NB4 (cell line): ENCODE measurements around the gene GPR17.

Experiments
- DNase-seq: peaks from one replicate; pipeline ENCODE4 v3.0.0; 2010; ENCODE audit warnings: low read depth
- H3K4me3 ChIP-seq: one replicate; pipeline ENCODE4 v1.5.1; 2011; ENCODE audit warnings: mild to moderate bottlenecking, low read depth, low read length, moderate library complexity
- MYC ChIP-seq: IDR thresholded peaks from 2 replicates; pipeline ENCODE4 v1.6.1; 2011; ENCODE audit warnings: low read depth, low read length
- POLR2A ChIP-seq: IDR thresholded peaks from 2 replicates; pipeline ENCODE4 v1.6.1; 2011; ENCODE audit warnings: mild to moderate bottlenecking; ENCODE audit not compliant: insufficient read length; ENCODE audit errors: extremely low read depth
- TF ChIP-seq, protein P1 (sequence below): IDR thresholded peaks from 2 replicates; pipeline ENCODE4 v1.6.1; 2011; ENCODE audit warnings: low read depth, low read length
- TF ChIP-seq, protein P2 (sequence below): IDR thresholded peaks from one replicate; pipeline ENCODE4 v1.5.1; 2012; ENCODE audit warnings: low read depth, low read length

Gene GPR17

DNA sequence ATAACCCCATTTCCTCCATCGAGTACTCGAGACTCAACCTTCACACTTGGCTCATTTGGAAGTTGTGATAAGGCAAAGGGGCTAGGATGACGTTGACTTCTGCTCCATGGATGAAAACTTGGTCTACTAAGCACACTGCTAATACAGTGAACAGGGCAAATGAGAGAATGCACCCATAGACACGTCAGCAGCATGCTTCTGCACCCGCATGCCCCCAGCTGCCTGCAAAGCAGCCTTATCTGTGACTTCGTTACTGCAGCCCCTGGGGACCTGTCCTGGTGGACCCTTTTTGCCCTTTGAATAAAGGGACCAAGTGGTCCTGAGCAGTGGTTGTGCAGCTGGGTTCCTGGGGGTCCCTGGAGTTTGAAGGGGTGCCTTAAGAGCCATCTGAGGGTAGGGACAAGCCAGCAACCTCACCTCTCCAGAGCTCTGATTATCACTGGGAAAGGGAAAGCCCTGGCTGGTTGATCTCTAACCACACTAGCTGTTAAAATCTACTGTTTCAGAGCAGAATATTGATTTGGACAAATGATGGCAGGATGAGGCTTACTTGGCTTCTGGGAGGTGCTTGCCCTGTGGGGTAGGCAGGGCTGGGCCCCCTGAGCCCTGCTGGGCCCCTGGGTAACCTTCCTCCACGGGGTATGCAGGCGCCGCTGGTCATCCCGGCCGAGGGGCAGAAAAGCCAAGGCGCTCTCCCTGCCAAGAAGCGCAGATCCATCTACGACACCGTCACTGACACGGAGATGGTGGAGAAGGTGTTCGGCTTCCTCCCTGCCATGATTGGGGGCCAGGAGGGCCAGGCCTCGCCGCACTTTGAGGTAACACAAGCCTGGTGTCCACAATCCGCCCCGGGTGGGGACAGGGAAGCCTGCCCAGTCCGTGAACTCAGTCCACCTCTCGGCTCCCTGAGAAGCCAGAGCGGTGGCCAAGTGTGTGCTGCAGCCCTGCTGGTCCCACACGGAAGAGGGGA lies 37.6 kb upstream of the GPR17 start:
- no peak overlapping the region for H3K4me3 ChIP-seq
- no peak for DNase-seq
- no peak for TF ChIP-seq MYC
- no peak for TF ChIP-seq POLR2A
- TF ChIP-seq, protein P1, sequence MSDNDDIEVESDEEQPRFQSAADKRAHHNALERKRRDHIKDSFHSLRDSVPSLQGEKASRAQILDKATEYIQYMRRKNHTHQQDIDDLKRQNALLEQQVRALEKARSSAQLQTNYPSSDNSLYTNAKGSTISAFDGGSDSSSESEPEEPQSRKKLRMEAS = no peak

DNA sequence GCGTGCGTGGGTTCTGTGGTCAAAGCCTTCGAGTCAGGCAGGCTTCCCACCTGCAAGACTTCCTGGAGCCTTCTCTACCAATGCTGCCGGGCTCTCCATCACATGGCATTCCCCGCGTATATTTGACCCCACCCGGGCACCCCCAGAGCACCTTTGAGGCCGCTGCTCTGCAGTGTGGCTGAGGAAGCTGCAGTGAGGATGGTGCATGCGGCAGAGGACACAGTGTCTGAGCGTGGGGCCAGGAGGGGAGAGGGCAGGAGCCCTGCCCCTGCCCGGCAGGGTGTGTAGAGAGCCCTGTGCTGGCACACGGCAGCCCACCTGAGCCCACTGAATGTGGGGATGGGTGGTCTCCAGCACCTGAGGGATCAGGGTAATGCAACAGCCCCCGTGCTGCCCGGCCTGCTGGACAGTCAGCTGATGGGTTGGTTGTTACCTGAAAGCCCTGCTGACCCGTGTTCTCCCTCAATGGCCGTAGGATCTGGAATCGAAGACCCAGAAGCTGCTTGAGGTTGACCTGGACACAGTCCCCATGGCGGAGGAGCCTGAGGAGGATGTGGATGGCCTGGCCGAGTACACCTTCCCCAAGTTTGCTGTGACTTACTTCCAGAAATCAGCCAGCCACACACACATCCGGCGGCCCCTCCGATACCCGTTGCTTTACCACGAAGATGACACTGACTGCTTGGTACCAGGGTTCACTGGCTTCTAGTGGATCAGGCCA lies 36.8 kb upstream of the GPR17 start:
- no peak for DNase-seq
- no peak overlapping the region for H3K4me3 ChIP-seq
- TF ChIP-seq POLR2A (no peak), MYC (no peak)
- TF ChIP-seq, protein P1 = no peak
- TF ChIP-seq, protein P2, sequence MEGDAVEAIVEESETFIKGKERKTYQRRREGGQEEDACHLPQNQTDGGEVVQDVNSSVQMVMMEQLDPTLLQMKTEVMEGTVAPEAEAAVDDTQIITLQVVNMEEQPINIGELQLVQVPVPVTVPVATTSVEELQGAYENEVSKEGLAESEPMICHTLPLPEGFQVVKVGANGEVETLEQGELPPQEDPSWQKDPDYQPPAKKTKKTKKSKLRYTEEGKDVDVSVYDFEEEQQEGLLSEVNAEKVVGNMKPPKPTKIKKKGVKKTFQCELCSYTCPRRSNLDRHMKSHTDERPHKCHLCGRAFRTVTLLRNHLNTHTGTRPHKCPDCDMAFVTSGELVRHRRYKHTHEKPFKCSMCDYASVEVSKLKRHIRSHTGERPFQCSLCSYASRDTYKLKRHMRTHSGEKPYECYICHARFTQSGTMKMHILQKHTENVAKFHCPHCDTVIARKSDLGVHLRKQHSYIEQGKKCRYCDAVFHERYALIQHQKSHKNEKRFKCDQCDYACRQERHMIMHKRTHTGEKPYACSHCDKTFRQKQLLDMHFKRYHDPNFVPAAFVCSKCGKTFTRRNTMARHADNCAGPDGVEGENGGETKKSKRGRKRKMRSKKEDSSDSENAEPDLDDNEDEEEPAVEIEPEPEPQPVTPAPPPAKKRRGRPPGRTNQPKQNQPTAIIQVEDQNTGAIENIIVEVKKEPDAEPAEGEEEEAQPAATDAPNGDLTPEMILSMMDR = no peak

DNA sequence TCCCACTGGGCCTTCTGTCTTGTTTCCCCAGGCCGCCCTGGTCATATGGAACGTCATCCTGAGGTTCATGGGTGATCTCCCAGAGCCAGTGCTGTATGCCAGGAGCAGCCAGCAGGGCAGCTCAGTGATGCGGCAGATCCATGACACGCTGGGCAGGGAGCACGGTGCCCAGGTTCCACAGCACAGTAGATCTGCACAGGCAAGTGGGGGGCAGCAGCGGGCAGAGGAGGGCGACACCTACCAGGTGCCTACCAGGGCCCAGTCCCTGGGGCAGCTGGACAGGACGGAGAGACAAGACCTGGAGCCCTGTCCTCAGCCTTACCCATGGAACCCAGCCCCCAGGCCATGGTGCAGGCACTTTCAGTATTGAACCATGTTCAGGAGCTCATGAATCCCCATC lies 36.1 kb upstream of the GPR17 start:
- DNase-seq = no peak
- TF ChIP-seq, protein P1 = no peak
- no peak for TF ChIP-seq MYC
- TF ChIP-seq, protein P2 = no peak
- no peak for TF ChIP-seq POLR2A

DNA sequence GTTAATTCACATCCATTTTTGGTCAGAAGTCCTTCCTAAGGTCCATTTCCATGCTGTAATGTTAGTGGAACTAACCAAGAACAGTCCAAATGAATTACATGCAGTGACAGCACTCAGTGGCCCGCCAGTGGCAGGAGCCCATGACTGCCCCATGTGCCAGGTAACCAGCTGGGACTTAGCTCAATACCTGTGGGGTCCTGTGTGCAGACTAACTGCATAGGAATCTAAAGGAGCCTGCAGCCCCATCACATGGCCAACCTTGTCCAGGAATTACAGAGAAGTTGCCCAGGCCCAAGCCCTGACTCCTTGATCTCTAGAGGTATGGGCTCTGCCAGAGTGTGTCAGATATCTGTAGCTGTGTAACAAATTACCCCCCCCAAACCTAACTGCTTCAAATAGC lies 35.4 kb upstream of the GPR17 start:
- TF ChIP-seq, protein P1 = no peak
- TF ChIP-seq MYC (no peak), POLR2A (no peak)
- TF ChIP-seq, protein P2 = no peak
- no peak for DNase-seq
- H3K4me3 ChIP-seq = no peak overlapping the region

More for the DNA sequence above, 36.1 kb upstream of the GPR17 start:
- no peak overlapping the region for H3K4me3 ChIP-seq

DNA sequence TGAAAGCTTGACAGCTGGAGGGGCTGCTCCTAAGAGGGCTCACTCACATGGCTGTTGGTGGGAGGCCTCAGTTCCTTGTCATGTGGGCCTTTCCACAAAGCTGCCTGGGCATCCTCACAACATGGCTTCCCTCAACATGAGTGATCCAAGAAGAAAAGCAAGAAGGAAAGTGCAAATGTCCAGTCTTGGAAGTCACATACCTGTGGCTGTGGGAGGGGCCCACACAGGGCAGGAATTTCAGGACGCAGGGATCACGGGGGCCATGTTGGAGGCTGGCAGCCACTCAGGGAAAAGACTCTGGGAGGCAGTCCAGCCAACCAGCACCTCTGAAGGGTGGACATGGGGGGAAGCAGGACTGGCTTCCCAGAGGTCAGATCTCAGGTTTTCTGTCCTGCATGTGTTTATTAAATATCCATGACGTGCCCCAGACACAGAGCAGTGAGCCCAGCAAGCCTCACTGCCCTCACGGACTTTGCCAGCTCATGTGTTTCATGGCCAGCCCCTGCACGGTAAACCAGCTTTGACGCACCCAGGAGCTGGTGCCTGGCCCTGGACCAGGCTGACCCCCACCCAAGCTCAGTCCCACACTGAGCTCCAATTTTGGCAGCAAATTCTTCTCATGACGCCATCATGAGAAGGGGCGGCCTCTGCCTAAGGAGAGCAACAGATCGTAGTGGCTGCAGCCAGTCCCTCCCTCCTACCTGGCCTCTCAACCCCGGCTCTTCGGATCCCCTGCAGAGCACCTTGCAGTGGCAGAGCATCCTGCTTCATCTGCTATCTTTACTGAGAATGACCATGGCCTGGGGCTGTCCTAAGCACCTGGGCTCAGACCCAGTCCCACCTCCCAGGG lies 34.7 kb upstream of the GPR17 start:
- H3K4me3 ChIP-seq = no peak overlapping the region
- TF ChIP-seq POLR2A (no peak), MYC (no peak)
- TF ChIP-seq, protein P1 = no peak
- TF ChIP-seq, protein P2 = no peak
- no peak for DNase-seq
